Lower lobe of right lung (tissue), 2 donors: ENCODE measurements around the gene CAMK2A. TPM values are rescaled to one million over a fixed set of nuclear protein-coding genes. Genes with fewer than 3 reads are reported as not detected.

Experiments used
- ATAC-seq, 2 donors: fragments of 200-7000 bp; cut with Tn5 transposase; one replicate each; pipeline ENCODE4 v1.9.1; 2020 to 2022; ENCODE audit warnings: mild to moderate bottlenecking in 2 of 2, moderate library complexity in 2 of 2
- DNase-seq: peaks from one replicate; pipeline ENCODE4 v3.0.0-alpha.2; 2020
- H3K27ac ChIP-seq: fragments of 200-600 bp; one replicate; pipeline ENCODE4 v1.8.0; 2022
- H3K27me3 ChIP-seq: fragments of 200-600 bp; one replicate; pipeline ENCODE4 v1.8.0; 2022; ENCODE audit warnings: low read depth
- H3K36me3 ChIP-seq: fragments of 200-600 bp; one replicate; pipeline ENCODE4 v1.8.0; 2022; ENCODE audit warnings: mild to moderate bottlenecking
- H3K4me1 ChIP-seq: fragments of 200-600 bp; one replicate; pipeline ENCODE4 v1.8.0; 2022
- H3K4me3 ChIP-seq: fragments of 200-600 bp; one replicate; pipeline ENCODE4 v1.8.0; 2022; ENCODE audit warnings: mild to moderate bottlenecking
- H3K9me3 ChIP-seq: fragments of 200-600 bp; one replicate; pipeline ENCODE4 v1.8.0; 2022
- CTCF ChIP-seq: fragments of 200-600 bp; IDR thresholded peaks from one replicate; pipeline ENCODE4 v1.8.0; 2022; ENCODE audit warnings: antibody characterized with exemption, mild to moderate bottlenecking
- intact Hi-C: fragments of 100-400 bp; cut with DNase I; formaldehyde crosslinking; loops from one replicate; pipeline ENCODE4 v1.11.0; 2022
- total RNA-seq: library from RNA; stranded (reverse); fragmentation: NEBNext Ultra II Directional; extraction: Animal tissue kit (Norgen Biotek cat#: 25700); gene quantifications from one replicate; pipeline ENCODE4 v1.2.1, GENCODE V29; 2021
- donor health status: DM: no; HTN: yes; CAD: no; lungs with severe emphysema.

The CAMK2A gene
- total RNA-seq, 1 donor from 2014 or later: 1.3 TPM

- no peak for ATAC-seq
- no peak for DNase-seq
- no peaks in the 10 kb centered on the region for H3K36me3 ChIP-seq
- no peak for TF ChIP-seq CTCF
- H3K27me3 ChIP-seq: peaks cover 22% of the 10 kb centered on the region
- H3K4me3 ChIP-seq: no peak overlapping the region
- H3K9me3 ChIP-seq: no peaks in the 10 kb centered on the region
- intact Hi-C loops: no loop called here
- H3K27ac ChIP-seq: no peak overlapping the region
- peaks cover 13% of the 10 kb centered on the region for H3K4me1 ChIP-seq
These were observed 9.3 kb upstream of the CAMK2A start for GRCh38 chr5:150298701-150299451.

GRCh38 chr5:150297934-150298595 is 8.5 kb upstream of the CAMK2A start:
- intact Hi-C loops: no loop called here
- peaks cover 10% of the 10 kb centered on the region for H3K4me1 ChIP-seq
- peaks cover 18% of the 10 kb centered on the region for H3K27me3 ChIP-seq
- H3K27ac ChIP-seq: no peak overlapping the region
- TF ChIP-seq CTCF: no peak
- DNase-seq: no peak
- no peaks in the 10 kb centered on the region for H3K36me3 ChIP-seq
- no peaks in the 10 kb centered on the region for H3K9me3 ChIP-seq
- ATAC-seq: no peak
- H3K4me3 ChIP-seq: no peak overlapping the region

- peaks cover 3% of the 10 kb centered on the region for H3K4me1 ChIP-seq
- DNase-seq: no peak
- ATAC-seq: no peak
- no peaks in the 10 kb centered on the region for H3K9me3 ChIP-seq
- TF ChIP-seq CTCF: no peak
- peaks cover 11% of the 10 kb centered on the region for H3K27me3 ChIP-seq
- H3K36me3 ChIP-seq: no peaks in the 10 kb centered on the region
- H3K4me3 ChIP-seq: no peak overlapping the region
- no peak overlapping the region for H3K27ac ChIP-seq
- intact Hi-C loops: no loop called here
These were observed 7.8 kb upstream of the CAMK2A start for GRCh38 chr5:150297236-150297890.

GRCh38 chr5:150296496-150296895 is 6.9 kb upstream of the CAMK2A start:
- Histone ChIP-seq H3K4me3 (no peak overlapping the region), H3K36me3 (no peaks in the 10 kb centered on the region), H3K4me1 (no peaks in the 10 kb centered on the region), H3K9me3 (no peaks in the 10 kb centered on the region), H3K27me3 (peaks cover 8% of the 10 kb centered on the region), H3K27ac (no peak overlapping the region)
- intact Hi-C loops: no loop called here
- ATAC-seq (no peak), DNase-seq (no peak)
- TF ChIP-seq CTCF: no peak

- intact Hi-C loops: no loop called here
- no peak for ATAC-seq
- no peak overlapping the region for H3K27ac ChIP-seq
These were observed 6.3 kb upstream of the CAMK2A start for GRCh38 chr5:150295741-150296486.

More at GRCh38 chr5:150295741-150296486, 6.3 kb upstream of the CAMK2A start:
- no peak for DNase-seq
- no peaks in the 10 kb centered on the region for H3K4me1 ChIP-seq
- no peaks in the 10 kb centered on the region for H3K9me3 ChIP-seq
- H3K27me3 ChIP-seq: peaks cover 8% of the 10 kb centered on the region
- no peaks in the 10 kb centered on the region for H3K36me3 ChIP-seq
- no peak overlapping the region for H3K4me3 ChIP-seq
- TF ChIP-seq CTCF: no peak
